ENCODE measurements around the gene SCARB2. TPM values are rescaled to one million over a fixed set of nuclear protein-coding genes. Genes with fewer than 3 reads are reported as not detected.
A peak's percentile ranks its signal among the peaks of the same experiment; 100 is the strongest.

SCARB2 gene
- total and polyA plus RNA-seq, 10 donors, result 27.2 to 201 (median 141) TPM

- intact Hi-C loops (cut with DNase I; ENCODE audit: low total_unique reads), result no loop called here
- 17 to 23% (median 21%) methylated on average over 13 of the region's 13 CpGs for WGBS, 5 donors
- peak overlapping the region in 1 of 8 donors; percentile 22 for H3K4me3 ChIP-seq
- H3K4me1 ChIP-seq, result peaks cover 37 to 100% (median 67%) of the 10 kb centered on the region in 6 donors
- peak overlapping the region; percentile 5 to 82 (median 72) for H3K27ac ChIP-seq
- DNase-seq, result peak; percentile 87
- no peaks in the 10 kb centered on the region for H3K27me3 ChIP-seq (replicated peaks in 1 of 7)
- peak in 2 of 11 experiments; percentile 14 to 16 for TF ChIP-seq CTCF (IDR thresholded peaks at IDR 0.05 in 8 of 11, conservative IDR thresholded peaks at IDR 0.05 in 3 of 11)
- TF ChIP-seq POLR2AphosphoS5 (IDR thresholded peaks at IDR 0.05), result peak in 2 of 3 donors; percentile 36 to 48
- TF ChIP-seq POLR2A (IDR thresholded peaks at IDR 0.05), result no peak
- peaks cover 0 to 28% (median 6%) of the 10 kb centered on the region in 6 donors for H3K36me3 ChIP-seq
- H3K9me3 ChIP-seq, result no peaks in the 10 kb centered on the region
Measured at GRCh38 chr4:76199664-76200211, 13.9 kb downstream of the SCARB2 start.

- H3K9me3 ChIP-seq, result no peaks in the 10 kb centered on the region
- peak overlapping the region; percentile 29 to 82 (median 76) for H3K27ac ChIP-seq
- peaks cover 0 to 39% (median 16%) of the 10 kb centered on the region in 6 donors for H3K36me3 ChIP-seq
- H3K4me3 ChIP-seq, result no peak overlapping the region
- H3K27me3 ChIP-seq (replicated peaks in 1 of 7), result no peaks in the 10 kb centered on the region
- H3K4me1 ChIP-seq, result peaks cover 44 to 100% (median 67%) of the 10 kb centered on the region in 6 donors
- intact Hi-C loops (cut with DNase I; ENCODE audit: low total_unique reads), result no loop called here
- 27 to 43% (median 28%) methylated on average over 4 of the region's 4 CpGs for whole genome bisulfite sequencing, 5 donors
- TF ChIP-seq POLR2AphosphoS5 (IDR thresholded peaks at IDR 0.05) (peak in 1 of 3 donors; percentile 56), POLR2A (IDR thresholded peaks at IDR 0.05) (no peak), CTCF (IDR thresholded peaks at IDR 0.05 in 8 of 11, conservative IDR thresholded peaks at IDR 0.05 in 3 of 11) (no peak)
- no peak for DNase-seq
Measured at GRCh38 chr4:76198411-76199237, 15.0 kb downstream of the SCARB2 start.

- H3K9me3 ChIP-seq, result peaks cover 0 to 3% (median 0%) of the 10 kb centered on the region in 8 donors
- peak; percentile 79 for DNase-seq
- H3K27me3 ChIP-seq (replicated peaks in 1 of 7), result no peaks in the 10 kb centered on the region
- intact Hi-C loops (cut with DNase I; ENCODE audit: low total_unique reads), result no loop called here
- no peak overlapping the region for H3K4me3 ChIP-seq
- peaks cover 0 to 45% (median 21%) of the 10 kb centered on the region in 6 donors for H3K36me3 ChIP-seq
- H3K27ac ChIP-seq, result peak overlapping the region in 7 of 8 donors; percentile 58 to 82 (median 77)
- peak in 2 of 3 donors; percentile 11 to 62 for TF ChIP-seq POLR2AphosphoS5 (IDR thresholded peaks at IDR 0.05)
- no peak for TF ChIP-seq CTCF (IDR thresholded peaks at IDR 0.05 in 8 of 11, conservative IDR thresholded peaks at IDR 0.05 in 3 of 11)
- peaks cover 44 to 100% (median 71%) of the 10 kb centered on the region in 6 donors for H3K4me1 ChIP-seq
- WGBS, 5 donors, result 14 to 28% (median 19%) methylated on average over 5 of the region's 5 CpGs
Measured at GRCh38 chr4:76197971-76198410, 15.6 kb downstream of the SCARB2 start.

Data from spleen (tissue), 11 donors.